Measurements from ENCODE around the gene TMEM80.

TMEM80 gene

DNA sequence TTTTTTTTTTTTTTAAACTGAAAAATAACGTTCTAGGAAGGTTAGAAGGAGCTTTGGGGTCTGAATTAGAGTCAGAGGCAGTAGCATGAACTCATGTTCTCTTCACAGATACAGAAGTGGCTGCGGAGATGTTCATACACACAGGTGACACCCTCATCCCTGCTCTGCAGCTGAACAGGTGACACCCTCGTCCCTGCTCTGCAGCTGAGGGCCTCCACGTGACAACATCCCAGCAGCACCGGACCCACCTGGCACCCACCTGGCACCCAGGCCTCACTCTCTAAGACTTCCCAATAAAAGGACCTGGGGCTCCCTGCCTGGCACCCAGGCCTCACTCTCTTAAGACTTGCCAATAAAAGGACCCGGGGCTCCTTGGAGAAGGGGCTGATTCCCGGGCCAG is 38.8 kb upstream of the TMEM80 start:
- H3K27ac ChIP-seq = no peak overlapping the region

DNA sequence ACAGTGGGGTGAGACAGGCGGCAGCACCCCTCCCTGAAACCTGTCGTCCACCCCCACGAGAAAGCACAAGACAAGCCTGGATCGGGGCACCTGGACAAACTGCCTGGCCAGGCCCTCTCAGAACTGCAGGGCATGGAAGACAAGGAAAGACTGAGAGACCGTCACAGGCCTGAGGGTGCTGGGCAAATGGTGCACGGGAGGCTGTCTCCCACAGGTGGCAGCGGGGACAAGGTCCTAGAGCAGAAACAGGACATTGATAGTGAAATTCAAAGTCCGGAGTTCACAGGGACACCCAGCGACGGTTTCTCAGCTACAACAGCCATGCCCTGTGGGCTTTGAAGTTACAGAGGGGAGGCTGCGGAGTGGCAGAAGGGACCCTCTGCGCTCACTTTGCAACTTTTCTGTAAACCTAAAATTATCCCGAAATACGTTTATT is 37.9 kb upstream of the TMEM80 start:
- H3K27ac ChIP-seq = no peak overlapping the region
- TF ChIP-seq, protein P1, sequence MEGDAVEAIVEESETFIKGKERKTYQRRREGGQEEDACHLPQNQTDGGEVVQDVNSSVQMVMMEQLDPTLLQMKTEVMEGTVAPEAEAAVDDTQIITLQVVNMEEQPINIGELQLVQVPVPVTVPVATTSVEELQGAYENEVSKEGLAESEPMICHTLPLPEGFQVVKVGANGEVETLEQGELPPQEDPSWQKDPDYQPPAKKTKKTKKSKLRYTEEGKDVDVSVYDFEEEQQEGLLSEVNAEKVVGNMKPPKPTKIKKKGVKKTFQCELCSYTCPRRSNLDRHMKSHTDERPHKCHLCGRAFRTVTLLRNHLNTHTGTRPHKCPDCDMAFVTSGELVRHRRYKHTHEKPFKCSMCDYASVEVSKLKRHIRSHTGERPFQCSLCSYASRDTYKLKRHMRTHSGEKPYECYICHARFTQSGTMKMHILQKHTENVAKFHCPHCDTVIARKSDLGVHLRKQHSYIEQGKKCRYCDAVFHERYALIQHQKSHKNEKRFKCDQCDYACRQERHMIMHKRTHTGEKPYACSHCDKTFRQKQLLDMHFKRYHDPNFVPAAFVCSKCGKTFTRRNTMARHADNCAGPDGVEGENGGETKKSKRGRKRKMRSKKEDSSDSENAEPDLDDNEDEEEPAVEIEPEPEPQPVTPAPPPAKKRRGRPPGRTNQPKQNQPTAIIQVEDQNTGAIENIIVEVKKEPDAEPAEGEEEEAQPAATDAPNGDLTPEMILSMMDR (IDR thresholded peaks at IDR 0.05) = no peak
- no peak for TF ChIP-seq ZFX (IDR thresholded peaks at IDR 0.05; ENCODE audit: borderline replicate concordance)

More for the DNA sequence above, 38.8 kb upstream of the TMEM80 start:
- TF ChIP-seq, protein P1 (IDR thresholded peaks at IDR 0.05) = no peak
- no peak for TF ChIP-seq ZFX (IDR thresholded peaks at IDR 0.05; ENCODE audit: borderline replicate concordance)

- H3K27ac ChIP-seq = no peak overlapping the region
- no peak for TF ChIP-seq ZFX (IDR thresholded peaks at IDR 0.05; ENCODE audit: borderline replicate concordance)
- TF ChIP-seq, protein P1 (IDR thresholded peaks at IDR 0.05) = no peak
Measured at GRCh38 chr11:659532-660085, 36.0 kb upstream of the TMEM80 start.

GRCh38 chr11:660281-660680 is 35.3 kb upstream of the TMEM80 start:
- TF ChIP-seq, protein P1 (IDR thresholded peaks at IDR 0.05) = no peak
- no peak for TF ChIP-seq ZFX (IDR thresholded peaks at IDR 0.05; ENCODE audit: borderline replicate concordance)
- no peak overlapping the region for H3K27ac ChIP-seq

DNA sequence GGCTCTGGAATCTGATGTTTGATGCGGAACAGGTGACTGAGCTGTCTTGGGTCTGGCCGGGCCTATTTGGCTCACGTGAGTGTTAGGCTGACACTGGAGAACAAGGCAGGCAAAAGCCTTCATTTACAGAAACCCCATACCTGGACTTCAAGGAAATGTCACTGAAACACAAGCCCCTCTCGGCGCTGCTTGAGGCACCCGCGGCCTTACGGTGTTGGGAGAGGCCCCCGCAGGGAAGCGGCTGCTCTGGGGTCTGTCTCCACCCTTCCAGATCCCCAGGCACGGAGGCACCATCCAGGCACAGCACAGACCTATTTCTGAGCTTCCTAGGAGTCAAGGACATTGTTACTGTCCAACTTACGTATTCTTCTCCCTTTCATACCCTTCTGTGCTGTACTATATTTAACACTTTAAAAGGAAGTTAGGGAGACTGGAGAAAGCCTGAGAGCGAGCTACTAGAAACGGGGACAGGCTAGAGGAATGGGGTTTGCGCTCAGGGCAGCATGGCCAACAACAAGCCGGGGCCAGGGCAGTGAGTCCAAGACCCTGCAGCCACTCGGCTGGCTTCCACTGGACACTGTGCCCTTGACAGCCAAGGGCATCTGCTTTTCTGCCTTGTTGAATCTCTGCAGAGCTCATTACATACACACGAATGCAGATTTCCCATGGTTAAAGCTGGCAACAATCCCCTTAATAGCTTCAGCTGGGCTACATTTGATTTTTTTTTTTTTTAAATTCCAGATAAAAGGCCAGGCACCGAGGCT is 34.8 kb upstream of the TMEM80 start:
- TF ChIP-seq, protein P1 (IDR thresholded peaks at IDR 0.05) = no peak
- no peak for TF ChIP-seq ZFX (IDR thresholded peaks at IDR 0.05; ENCODE audit: borderline replicate concordance)
- no peak overlapping the region for H3K27ac ChIP-seq

DNA sequence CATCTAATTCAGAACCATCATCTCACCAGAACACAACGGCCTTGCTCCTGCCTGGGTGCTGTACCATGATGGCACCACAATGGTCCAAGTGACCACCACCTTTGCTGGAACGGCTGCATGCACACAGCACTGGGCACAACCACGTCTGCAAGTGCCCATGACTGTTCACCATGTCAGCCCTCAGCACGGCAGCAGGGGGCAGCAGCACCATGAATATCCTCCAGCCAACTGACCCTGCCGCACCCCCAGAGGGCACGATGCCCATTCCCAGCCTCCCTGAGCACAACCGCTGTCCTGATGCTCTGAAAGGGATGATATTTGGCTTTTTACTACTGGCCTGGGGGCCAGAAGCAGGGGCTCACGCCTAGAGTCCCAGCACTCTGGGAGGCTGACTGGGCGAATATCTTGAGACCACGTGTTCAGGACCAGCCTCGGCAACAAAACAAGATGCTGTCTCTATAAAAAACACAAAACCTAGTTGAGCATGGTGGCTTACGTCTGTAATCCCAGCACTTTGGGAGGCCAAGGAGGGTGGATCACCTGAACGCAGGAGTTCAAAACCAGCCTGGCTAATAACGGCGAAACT is 32.8 kb upstream of the TMEM80 start:
- TF ChIP-seq, protein P1 (IDR thresholded peaks at IDR 0.05) = peak; percentile 78
- no peak for TF ChIP-seq ZFX (IDR thresholded peaks at IDR 0.05; ENCODE audit: borderline replicate concordance)
- H3K27ac ChIP-seq = no peak overlapping the region

Data from 22Rv1 (cell line).